Mesothelial cell of epicardium (in vitro differentiated cells): ENCODE results near the gene CLSTN2. TPM values are rescaled to one million over a fixed set of nuclear protein-coding genes. Genes with fewer than 3 reads are reported as not detected.

Source experiments
- DNase-seq, 2 experiments: peaks; one replicate each; pipeline ENCODE4 v3.0.0; 2021; ENCODE audit warnings: low spot score in 2 of 2; ENCODE audit not compliant: unreplicated experiment in 2 of 2
- H3K27ac Mint-ChIP-seq: 2 replicates; pipeline ENCODE4 v1.8.0; 2021; ENCODE audit warnings: mixed read lengths
- H3K27me3 Mint-ChIP-seq: 2 replicates; pipeline ENCODE4 v1.8.0; 2021; ENCODE audit warnings: low read depth, mixed read lengths
- H3K36me3 Mint-ChIP-seq: 2 replicates; pipeline ENCODE4 v1.8.0; 2021; ENCODE audit warnings: mixed read lengths
- H3K4me1 Mint-ChIP-seq: 2 replicates; pipeline ENCODE4 v1.8.0; 2021; ENCODE audit warnings: mixed read lengths
- H3K4me3 Mint-ChIP-seq: 2 replicates; pipeline ENCODE4 v1.8.0; 2021; ENCODE audit warnings: mild to moderate bottlenecking, moderate library complexity, mixed read lengths
- H3K9me3 Mint-ChIP-seq: 2 replicates; pipeline ENCODE4 v1.8.0; 2021; ENCODE audit warnings: mixed read lengths
- total RNA-seq: library from RNA; stranded (reverse); gene quantifications from 3 replicates; pipeline ENCODE4 v1.2.1, GENCODE V29; 2021
- TF ChIP-seq, protein P1 (sequence below): fragments of 200-600 bp; sonication (generic); IDR thresholded peaks from one replicate; pipeline ENCODE4 v1.5.0; 2021; ENCODE audit warnings: antibody characterized with exemption; ENCODE audit not compliant: unreplicated experiment

Gene CLSTN2
- total RNA-seq, 1 donor from 2014 or later = 18.2 TPM

- Mint-ChIP-seq H3K27ac (no peak overlapping the region), H3K4me3 (no peak overlapping the region), H3K36me3 (peaks cover 2% of the 10 kb centered on the region), H3K27me3 (peaks cover 43% of the 10 kb centered on the region), H3K4me1 (no peaks in the 10 kb centered on the region), H3K9me3 (peaks cover 4% of the 10 kb centered on the region)
- TF ChIP-seq, protein P1, sequence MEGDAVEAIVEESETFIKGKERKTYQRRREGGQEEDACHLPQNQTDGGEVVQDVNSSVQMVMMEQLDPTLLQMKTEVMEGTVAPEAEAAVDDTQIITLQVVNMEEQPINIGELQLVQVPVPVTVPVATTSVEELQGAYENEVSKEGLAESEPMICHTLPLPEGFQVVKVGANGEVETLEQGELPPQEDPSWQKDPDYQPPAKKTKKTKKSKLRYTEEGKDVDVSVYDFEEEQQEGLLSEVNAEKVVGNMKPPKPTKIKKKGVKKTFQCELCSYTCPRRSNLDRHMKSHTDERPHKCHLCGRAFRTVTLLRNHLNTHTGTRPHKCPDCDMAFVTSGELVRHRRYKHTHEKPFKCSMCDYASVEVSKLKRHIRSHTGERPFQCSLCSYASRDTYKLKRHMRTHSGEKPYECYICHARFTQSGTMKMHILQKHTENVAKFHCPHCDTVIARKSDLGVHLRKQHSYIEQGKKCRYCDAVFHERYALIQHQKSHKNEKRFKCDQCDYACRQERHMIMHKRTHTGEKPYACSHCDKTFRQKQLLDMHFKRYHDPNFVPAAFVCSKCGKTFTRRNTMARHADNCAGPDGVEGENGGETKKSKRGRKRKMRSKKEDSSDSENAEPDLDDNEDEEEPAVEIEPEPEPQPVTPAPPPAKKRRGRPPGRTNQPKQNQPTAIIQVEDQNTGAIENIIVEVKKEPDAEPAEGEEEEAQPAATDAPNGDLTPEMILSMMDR = no peak
- no peak for DNase-seq
These were observed 264.0 kb downstream of the CLSTN2 start for GRCh38 chr3:140199008-140199407.

- TF ChIP-seq, protein P1 = no peak
- H3K9me3 Mint-ChIP-seq = no peaks in the 10 kb centered on the region
- H3K27ac Mint-ChIP-seq = no peak overlapping the region
- H3K4me1 Mint-ChIP-seq = no peaks in the 10 kb centered on the region
- no peak for DNase-seq
- H3K27me3 Mint-ChIP-seq = peaks cover 47% of the 10 kb centered on the region
- H3K4me3 Mint-ChIP-seq = no peak overlapping the region
- H3K36me3 Mint-ChIP-seq = no peaks in the 10 kb centered on the region
These were observed 264.8 kb downstream of the CLSTN2 start for GRCh38 chr3:140199743-140200142.

GRCh38 chr3:140203510-140203909, 268.5 kb downstream of the CLSTN2 start:
- TF ChIP-seq, protein P1 = no peak
- Mint-ChIP-seq H3K9me3 (no peaks in the 10 kb centered on the region), H3K4me1 (no peaks in the 10 kb centered on the region), H3K36me3 (no peaks in the 10 kb centered on the region), H3K4me3 (no peak overlapping the region), H3K27me3 (peaks cover 52% of the 10 kb centered on the region), H3K27ac (no peak overlapping the region)
- DNase-seq = no peak

DNA sequence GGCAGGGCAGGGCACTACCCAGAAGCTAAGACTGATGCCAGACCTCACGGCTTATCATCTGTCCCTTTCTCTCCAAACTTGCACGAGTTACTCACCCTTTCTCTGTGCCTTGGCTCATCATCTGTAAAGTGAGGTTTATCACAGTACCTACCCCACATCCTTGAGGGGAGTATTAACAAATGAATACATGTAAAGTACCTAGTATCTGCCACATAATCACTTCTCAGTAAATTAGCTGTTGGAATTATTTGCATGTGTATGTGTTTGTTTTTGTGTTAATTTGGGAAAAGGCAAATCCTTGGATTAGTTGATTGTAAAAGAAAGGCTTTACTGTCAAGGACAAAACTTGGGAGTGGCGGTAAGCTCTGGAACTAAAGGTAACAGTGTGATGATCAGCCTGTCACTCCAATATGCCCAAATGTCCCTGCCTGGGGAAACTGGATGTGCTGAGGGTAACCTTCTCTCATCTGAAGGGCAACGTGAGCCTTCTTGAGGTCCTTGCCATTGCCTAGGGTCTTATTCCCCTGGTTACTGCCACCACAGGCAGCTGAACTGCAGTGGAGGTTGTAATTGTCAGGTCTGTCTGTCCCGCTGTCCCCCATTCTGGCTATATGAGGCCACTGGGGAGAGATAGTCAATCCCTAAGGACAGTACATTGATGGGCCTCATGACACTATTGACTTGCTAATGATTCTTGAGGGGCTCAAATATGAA, 269.4 kb downstream of the CLSTN2 start:
- Mint-ChIP-seq H3K27ac (no peak overlapping the region), H3K4me1 (no peaks in the 10 kb centered on the region), H3K4me3 (no peak overlapping the region), H3K27me3 (peaks cover 62% of the 10 kb centered on the region), H3K9me3 (no peaks in the 10 kb centered on the region), H3K36me3 (no peaks in the 10 kb centered on the region)
- DNase-seq = no peak
- TF ChIP-seq, protein P1 = no peak

GRCh38 chr3:140205598-140205997, 270.6 kb downstream of the CLSTN2 start:
- H3K36me3 Mint-ChIP-seq = no peaks in the 10 kb centered on the region
- no peak for DNase-seq
- no peaks in the 10 kb centered on the region for H3K9me3 Mint-ChIP-seq
- TF ChIP-seq, protein P1 = no peak
- no peaks in the 10 kb centered on the region for H3K4me1 Mint-ChIP-seq
- no peak overlapping the region for H3K4me3 Mint-ChIP-seq
- H3K27ac Mint-ChIP-seq = no peak overlapping the region
- H3K27me3 Mint-ChIP-seq = peaks cover 73% of the 10 kb centered on the region
